NB4 (cell line): ENCODE measurements around the gene RAB32.

ENCODE experiments used
- MYC ChIP-seq: IDR thresholded peaks from 2 replicates; pipeline ENCODE4 v1.6.1; 2011; ENCODE audit warnings: low read depth, low read length
- TF ChIP-seq, protein P1 (sequence below): IDR thresholded peaks from one replicate; pipeline ENCODE4 v1.5.1; 2012; ENCODE audit warnings: low read depth, low read length
- TF ChIP-seq, protein P2 (sequence below): IDR thresholded peaks from 2 replicates; pipeline ENCODE4 v1.6.1; 2011; ENCODE audit warnings: low read depth, low read length

DNA sequence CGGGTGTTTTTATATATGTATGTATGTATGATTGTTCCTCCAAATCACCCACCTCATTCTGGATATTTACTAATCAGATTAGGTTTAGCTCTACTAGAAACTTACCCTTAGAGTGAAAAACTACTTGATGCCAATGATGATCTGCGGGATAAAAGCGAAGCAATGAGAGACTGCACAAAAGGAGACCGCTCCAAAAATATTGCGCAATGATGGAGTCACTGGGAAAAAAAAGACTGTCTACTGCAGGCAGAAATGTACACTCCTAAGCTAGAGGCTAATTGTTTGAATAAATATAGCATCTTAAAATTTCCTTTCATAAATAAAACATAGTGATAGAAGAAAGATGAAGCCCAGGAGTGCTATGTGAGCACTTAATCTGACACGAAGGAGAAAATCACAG, 7.3 kb downstream of the RAB32 start:
- TF ChIP-seq, protein P1, sequence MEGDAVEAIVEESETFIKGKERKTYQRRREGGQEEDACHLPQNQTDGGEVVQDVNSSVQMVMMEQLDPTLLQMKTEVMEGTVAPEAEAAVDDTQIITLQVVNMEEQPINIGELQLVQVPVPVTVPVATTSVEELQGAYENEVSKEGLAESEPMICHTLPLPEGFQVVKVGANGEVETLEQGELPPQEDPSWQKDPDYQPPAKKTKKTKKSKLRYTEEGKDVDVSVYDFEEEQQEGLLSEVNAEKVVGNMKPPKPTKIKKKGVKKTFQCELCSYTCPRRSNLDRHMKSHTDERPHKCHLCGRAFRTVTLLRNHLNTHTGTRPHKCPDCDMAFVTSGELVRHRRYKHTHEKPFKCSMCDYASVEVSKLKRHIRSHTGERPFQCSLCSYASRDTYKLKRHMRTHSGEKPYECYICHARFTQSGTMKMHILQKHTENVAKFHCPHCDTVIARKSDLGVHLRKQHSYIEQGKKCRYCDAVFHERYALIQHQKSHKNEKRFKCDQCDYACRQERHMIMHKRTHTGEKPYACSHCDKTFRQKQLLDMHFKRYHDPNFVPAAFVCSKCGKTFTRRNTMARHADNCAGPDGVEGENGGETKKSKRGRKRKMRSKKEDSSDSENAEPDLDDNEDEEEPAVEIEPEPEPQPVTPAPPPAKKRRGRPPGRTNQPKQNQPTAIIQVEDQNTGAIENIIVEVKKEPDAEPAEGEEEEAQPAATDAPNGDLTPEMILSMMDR = no peak
- no peak for TF ChIP-seq MYC
- TF ChIP-seq, protein P2, sequence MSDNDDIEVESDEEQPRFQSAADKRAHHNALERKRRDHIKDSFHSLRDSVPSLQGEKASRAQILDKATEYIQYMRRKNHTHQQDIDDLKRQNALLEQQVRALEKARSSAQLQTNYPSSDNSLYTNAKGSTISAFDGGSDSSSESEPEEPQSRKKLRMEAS = no peak
